ENCODE measurements around the gene HLCS.

HLCS gene

DNA sequence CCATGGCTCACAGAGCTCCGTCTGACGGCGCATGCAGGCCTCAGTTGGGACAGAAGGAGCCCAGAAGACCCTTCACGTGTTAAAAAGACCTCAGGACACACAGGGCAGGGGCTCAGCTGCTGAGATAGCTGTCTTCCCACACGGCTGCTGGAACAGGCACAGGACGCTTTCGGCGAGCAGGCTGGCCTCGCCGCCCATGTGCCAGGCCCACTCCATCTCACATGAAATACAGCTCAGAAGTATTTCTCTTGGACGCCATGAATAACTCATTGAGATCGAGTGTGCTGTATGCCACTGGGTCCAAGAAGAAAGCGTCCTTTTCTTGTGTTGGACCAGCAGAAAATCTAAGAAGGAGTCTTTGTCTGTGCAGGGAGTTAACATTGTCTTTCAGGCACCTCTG, 198.0 kb downstream of the HLCS start:
- Histone ChIP-seq H3K27me3 (ENCODE audit: low read length) (no peaks in the 10 kb centered on the region), H4K20me1 (ENCODE audit: low read depth, low read length) (no peaks in the 10 kb centered on the region), H3K79me2 (ENCODE audit: insufficient read depth, low read length) (no peaks in the 10 kb centered on the region), H3K9ac (ENCODE audit: low read length) (no peak overlapping the region), H3K9me2 (replicated peaks; ENCODE audit: insufficient read depth, low read length) (no peaks in the 10 kb centered on the region), H2AFZ (ENCODE audit: low read depth, low read length, severe bottlenecking) (no peak overlapping the region), H3K9me3 (ENCODE audit: insufficient read depth, low read length) (no peaks in the 10 kb centered on the region), H3K4me3 (ENCODE audit: insufficient read depth, low read length, poor library complexity, severe bottlenecking) (no peak overlapping the region), H3F3A (ENCODE audit: insufficient read depth) (no peaks in the 10 kb centered on the region), H3K36me3 (ENCODE audit: low read length) (no peaks in the 10 kb centered on the region), H3K4me2 (ENCODE audit: low read depth, low read length, poor library complexity, severe bottlenecking) (no peak overlapping the region), H3K27ac (ENCODE audit: low read depth, low read length) (no peak overlapping the region)
- TF ChIP-seq, protein P1, sequence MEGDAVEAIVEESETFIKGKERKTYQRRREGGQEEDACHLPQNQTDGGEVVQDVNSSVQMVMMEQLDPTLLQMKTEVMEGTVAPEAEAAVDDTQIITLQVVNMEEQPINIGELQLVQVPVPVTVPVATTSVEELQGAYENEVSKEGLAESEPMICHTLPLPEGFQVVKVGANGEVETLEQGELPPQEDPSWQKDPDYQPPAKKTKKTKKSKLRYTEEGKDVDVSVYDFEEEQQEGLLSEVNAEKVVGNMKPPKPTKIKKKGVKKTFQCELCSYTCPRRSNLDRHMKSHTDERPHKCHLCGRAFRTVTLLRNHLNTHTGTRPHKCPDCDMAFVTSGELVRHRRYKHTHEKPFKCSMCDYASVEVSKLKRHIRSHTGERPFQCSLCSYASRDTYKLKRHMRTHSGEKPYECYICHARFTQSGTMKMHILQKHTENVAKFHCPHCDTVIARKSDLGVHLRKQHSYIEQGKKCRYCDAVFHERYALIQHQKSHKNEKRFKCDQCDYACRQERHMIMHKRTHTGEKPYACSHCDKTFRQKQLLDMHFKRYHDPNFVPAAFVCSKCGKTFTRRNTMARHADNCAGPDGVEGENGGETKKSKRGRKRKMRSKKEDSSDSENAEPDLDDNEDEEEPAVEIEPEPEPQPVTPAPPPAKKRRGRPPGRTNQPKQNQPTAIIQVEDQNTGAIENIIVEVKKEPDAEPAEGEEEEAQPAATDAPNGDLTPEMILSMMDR (IDR thresholded peaks at IDR 0.05; ENCODE audit: insufficient read depth, low read length, poor library complexity, severe bottlenecking): no peak
- TF ChIP-seq EZH2phosphoT487 (conservative IDR thresholded peaks at IDR 0.05; ENCODE audit: low read length): no peak

DNA sequence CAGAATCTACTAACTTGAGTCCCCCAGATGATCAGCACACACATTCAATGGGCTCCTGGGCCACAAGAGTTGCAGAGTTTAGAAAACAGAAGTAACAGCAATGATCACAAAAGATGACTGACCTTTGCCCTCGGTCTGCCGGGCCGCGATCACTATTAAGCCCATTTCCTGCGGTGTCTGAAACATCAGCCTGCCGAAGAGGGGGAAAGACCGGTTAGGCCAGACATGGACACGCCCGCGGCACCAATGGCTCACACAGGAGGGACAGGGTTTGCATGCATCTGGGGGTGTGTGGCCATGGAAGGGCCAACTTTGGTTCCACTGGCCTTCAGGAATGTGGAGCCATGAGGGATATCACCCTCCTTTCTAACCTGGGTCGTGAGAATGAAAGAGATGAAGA, 199.4 kb downstream of the HLCS start:
- Histone ChIP-seq H3K27ac (ENCODE audit: low read depth, low read length) (no peak overlapping the region), H3K9ac (ENCODE audit: low read length) (no peak overlapping the region), H2AFZ (ENCODE audit: low read depth, low read length, severe bottlenecking) (no peak overlapping the region), H4K20me1 (ENCODE audit: low read depth, low read length) (no peaks in the 10 kb centered on the region), H3K4me2 (ENCODE audit: low read depth, low read length, poor library complexity, severe bottlenecking) (no peak overlapping the region), H3K9me2 (replicated peaks; ENCODE audit: insufficient read depth, low read length) (no peaks in the 10 kb centered on the region), H3K36me3 (ENCODE audit: low read length) (no peaks in the 10 kb centered on the region), H3K79me2 (ENCODE audit: insufficient read depth, low read length) (no peaks in the 10 kb centered on the region), H3K4me3 (ENCODE audit: insufficient read depth, low read length, poor library complexity, severe bottlenecking) (no peak overlapping the region), H3K27me3 (ENCODE audit: low read length) (no peaks in the 10 kb centered on the region), H3K9me3 (ENCODE audit: insufficient read depth, low read length) (no peaks in the 10 kb centered on the region), H3F3A (ENCODE audit: insufficient read depth) (no peaks in the 10 kb centered on the region)
- TF ChIP-seq, protein P1 (IDR thresholded peaks at IDR 0.05; ENCODE audit: insufficient read depth, low read length, poor library complexity, severe bottlenecking): no peak
- TF ChIP-seq EZH2phosphoT487 (conservative IDR thresholded peaks at IDR 0.05; ENCODE audit: low read length): no peak

DNA sequence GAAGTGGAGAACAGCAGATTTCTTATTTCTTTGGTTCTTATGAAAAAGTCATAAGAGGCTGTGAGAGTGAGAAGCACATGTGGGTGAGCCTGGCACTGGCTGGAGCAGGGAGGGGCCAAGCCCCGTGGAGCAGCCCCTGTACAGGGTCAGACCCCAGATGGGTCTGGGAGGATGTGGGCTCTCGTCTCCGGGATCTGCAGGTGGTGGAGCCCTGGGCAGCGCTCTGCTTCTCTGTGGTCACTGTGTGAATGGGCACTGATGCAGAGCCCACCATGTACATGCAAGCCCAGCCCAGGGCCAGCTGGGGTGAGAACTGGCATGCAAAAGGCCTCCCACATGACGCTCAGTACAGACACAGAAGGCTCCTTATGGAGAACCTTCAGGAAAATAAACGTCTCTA, 200.0 kb downstream of the HLCS start:
- TF ChIP-seq, protein P1 (IDR thresholded peaks at IDR 0.05; ENCODE audit: insufficient read depth, low read length, poor library complexity, severe bottlenecking): no peak
- TF ChIP-seq EZH2phosphoT487 (conservative IDR thresholded peaks at IDR 0.05; ENCODE audit: low read length): no peak
- Histone ChIP-seq H3K9ac (ENCODE audit: low read length) (no peak overlapping the region), H2AFZ (ENCODE audit: low read depth, low read length, severe bottlenecking) (no peak overlapping the region), H3K27me3 (ENCODE audit: low read length) (no peaks in the 10 kb centered on the region), H3K79me2 (ENCODE audit: insufficient read depth, low read length) (no peaks in the 10 kb centered on the region), H4K20me1 (ENCODE audit: low read depth, low read length) (no peaks in the 10 kb centered on the region), H3K4me3 (ENCODE audit: insufficient read depth, low read length, poor library complexity, severe bottlenecking) (no peak overlapping the region), H3K4me2 (ENCODE audit: low read depth, low read length, poor library complexity, severe bottlenecking) (no peak overlapping the region), H3K27ac (ENCODE audit: low read depth, low read length) (no peak overlapping the region), H3K9me3 (ENCODE audit: insufficient read depth, low read length) (no peaks in the 10 kb centered on the region), H3K36me3 (ENCODE audit: low read length) (no peaks in the 10 kb centered on the region), H3F3A (ENCODE audit: insufficient read depth) (no peaks in the 10 kb centered on the region), H3K9me2 (replicated peaks; ENCODE audit: insufficient read depth, low read length) (no peaks in the 10 kb centered on the region)

Data from SU-DHL-6 (cell line).